Astrocyte (in vitro differentiated cells and primary cell): ENCODE results near the gene NKIRAS2.

Experiments
- CTCF ChIP-seq: IDR thresholded peaks from 2 replicates; pipeline ENCODE4 v1.5.1; 2011; ENCODE audit warnings: low read depth, mild to moderate bottlenecking, inconsistent platforms, low read length, moderate library complexity; ENCODE audit not compliant: insufficient read depth
- EZH2 ChIP-seq: IDR thresholded peaks from 2 replicates; pipeline ENCODE4 v1.6.1; 2012; ENCODE audit warnings: mild to moderate bottlenecking, low read length, inconsistent platforms; ENCODE audit not compliant: insufficient read depth

DNA sequence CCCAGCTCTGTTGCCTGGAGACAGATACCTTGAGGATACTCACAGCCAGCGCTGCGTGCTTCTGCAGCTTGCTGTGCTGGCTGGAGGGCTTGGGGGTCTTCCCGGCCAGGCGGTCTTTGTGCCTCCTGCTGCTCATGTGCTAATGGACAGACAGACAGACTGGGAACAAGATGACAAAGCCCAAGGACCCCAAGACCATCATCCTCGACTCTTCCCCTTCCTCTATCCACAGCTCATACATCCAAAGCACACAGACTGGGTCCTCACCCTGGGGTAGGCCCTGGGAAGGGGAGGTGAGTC lies 7.7 kb downstream of the NKIRAS2 start:
- no peak for TF ChIP-seq CTCF
- TF ChIP-seq EZH2: no peak
